B cell (primary cell): ENCODE measurements around the gene NRP1. TPM values are rescaled to one million over a fixed set of nuclear protein-coding genes. Genes with fewer than 3 reads are reported as not detected.

Source experiments
- ATAC-seq: fragments of 200-7000 bp; cut with Tn5 transposase; one replicate; pipeline ENCODE4 v1.10.0; 2021; ENCODE audit warnings: low read depth, mild to moderate bottlenecking, moderate number of reproducible peaks, moderate library complexity
- CTCF ChIA-PET: fragments of 350-600 bp; sonication (Branson Sonifier 250); formaldehyde crosslinking; loops from one replicate; lab custom pipeline; 2021; ENCODE audit warnings: antibody characterized with exemption, inconsistent platforms; lab: Charles Lee
- POLR2A ChIA-PET: fragments of 350-600 bp; sonication (Branson Sonifier 250); formaldehyde crosslinking; loops from one replicate; lab custom pipeline; 2021; ENCODE audit warnings: antibody characterized with exemption; lab: Charles Lee
- DNase-seq: peaks from one replicate; pipeline ENCODE4 v3.0.0; 2013
- H2AFZ ChIP-seq: 2 replicates; pipeline ENCODE4 v1.6.1; 2012; ENCODE audit warnings: mild to moderate bottlenecking, low read depth, low read length; ENCODE audit not compliant: insufficient read depth, poor library complexity, severe bottlenecking
- H3K27ac ChIP-seq, 2 donors: 1 replicate in 1 of 2; 2 replicates in 1 of 2; pipeline ENCODE4 v1.5.1; 2012 to 2013; ENCODE audit warnings: low read length in 2 of 2, mild to moderate bottlenecking in 2 of 2, moderate library complexity in 1 of 2
- H3K27me3 ChIP-seq, 4 experiments: fragments of 200-600 bp in 1 of 4; sonication (generic) in 1 of 4; replicated peaks in 1 of 4; 1 replicate in 2 of 4; 2 replicates in 2 of 4; pipeline versions ENCODE4 v1.6.1 to v1.7.0; 2013 to 2016; ENCODE audit warnings: low read length in 3 of 4, mild to moderate bottlenecking in 2 of 4, mixed read lengths in 1 of 4, moderate library complexity in 1 of 4; ENCODE audit not compliant: insufficient read depth in 4 of 4, control insufficient read depth in 3 of 4; ENCODE audit errors: control extremely low read depth in 1 of 4
- H3K36me3 ChIP-seq, 2 experiments: replicated peaks in 1 of 2; 1 replicate in 1 of 2; 2 replicates in 1 of 2; pipeline versions ENCODE4 v1.6.1 to v1.7.1; 2013; ENCODE audit warnings: low read length in 1 of 2; ENCODE audit not compliant: insufficient read depth in 2 of 2, control insufficient read depth in 1 of 2; ENCODE audit errors: control extremely low read depth in 1 of 2, extremely low read depth in 1 of 2
- H3K4me1 ChIP-seq, 2 donors: fragments of 200-600 bp in 1 of 2; sonication (generic) in 1 of 2; 1 replicate in 1 of 2; 2 replicates in 1 of 2; pipeline versions ENCODE4 v1.5.1 to v1.6.1; 2013 to 2017; ENCODE audit warnings: low read length in 2 of 2; ENCODE audit not compliant: control insufficient read depth in 2 of 2, insufficient read depth in 2 of 2
- H3K4me2 ChIP-seq: replicated peaks from 2 replicates; pipeline ENCODE3; 2012; ENCODE audit warnings: mild to moderate bottlenecking, low read depth, low read length; ENCODE audit not compliant: poor library complexity, severe bottlenecking
- H3K4me3 ChIP-seq, 5 experiments: fragments of 200-600 bp in 1 of 5; sonication (generic) in 1 of 5; 1 replicate in 3 of 5; 2 replicates in 2 of 5; pipeline versions ENCODE4 v1.5.1 to v1.7.0; 2011 to 2016; ENCODE audit warnings: low read length in 4 of 5, mild to moderate bottlenecking in 4 of 5, low read depth in 2 of 5, control low read depth in 1 of 5, moderate library complexity in 1 of 5; ENCODE audit not compliant: insufficient read depth in 1 of 5; ENCODE audit errors: control extremely low read depth in 1 of 5, extremely low read depth in 1 of 5
- H3K79me2 ChIP-seq: fragments of 200-600 bp; sonication (generic); one replicate; pipeline ENCODE4 v1.6.0; 2016; ENCODE audit warnings: low read length; ENCODE audit not compliant: control insufficient read depth, insufficient read depth
- H3K9ac ChIP-seq: fragments of 200-600 bp; sonication (generic); 2 replicates; pipeline ENCODE4 v1.6.1; 2017; ENCODE audit warnings: mild to moderate bottlenecking, low read length, moderate library complexity
- H3K9me3 ChIP-seq, 3 donors: one replicate each; pipeline versions ENCODE4 v1.6.1 to v1.7.1; 2013; ENCODE audit warnings: low read length in 2 of 3; ENCODE audit not compliant: control insufficient read depth in 2 of 3, insufficient read depth in 1 of 3; ENCODE audit errors: control extremely low read depth in 1 of 3
- H4K20me1 ChIP-seq: 2 replicates; pipeline ENCODE4 v1.6.0; 2012; ENCODE audit warnings: mild to moderate bottlenecking, low read length; ENCODE audit not compliant: insufficient read depth, control insufficient read depth, poor library complexity, severe bottlenecking
- H3K27ac Mint-ChIP-seq: one replicate; pipeline ENCODE4 v1.8.0; 2021; ENCODE audit warnings: mixed read lengths
- H3K27me3 Mint-ChIP-seq: one replicate; pipeline ENCODE4 v1.8.0; 2021; ENCODE audit warnings: mixed read lengths
- H3K4me1 Mint-ChIP-seq: one replicate; pipeline ENCODE4 v1.8.0; 2021; ENCODE audit warnings: mixed read lengths
- H3K4me3 Mint-ChIP-seq: one replicate; pipeline ENCODE4 v1.8.0; 2021; ENCODE audit warnings: mixed read lengths
- H3K9me3 Mint-ChIP-seq: one replicate; pipeline ENCODE4 v1.8.0; 2022; ENCODE audit warnings: mixed read lengths; ENCODE audit not compliant: insufficient read depth
- EZH2 ChIP-seq: IDR thresholded peaks from 2 replicates; pipeline ENCODE4 v1.6.1; 2012; ENCODE audit warnings: borderline replicate concordance, low read depth, mild to moderate bottlenecking, moderate library complexity, low read length; ENCODE audit not compliant: insufficient read depth, poor library complexity, severe bottlenecking
- WGBS: methylation state at CpG from one replicate; pipeline ENCODE4 v1.1.5; 2013; ENCODE audit warnings: missing lambda C conversion rate; ENCODE audit not compliant: insufficient coverage; 5-methylcytosine and 5-hydroxymethylcytosine counted together
- intact Hi-C: fragments of 100-400 bp; cut with micrococcal nuclease; formaldehyde crosslinking; loops from one replicate; pipeline ENCODE4 v1.10.0; 2022
- polyA plus RNA-seq: library from polyadenylated mRNA; depleted of rRNA; stranded (reverse); fragments of >200 nt; gene quantifications from 2 replicates; pipeline ENCODE4 v1.2.3, GENCODE V29; 2012
- total RNA-seq, 2 donors: library from RNA; stranded (reverse); fragments of 120-200 nt in 1 of 2; gene quantifications; 1 replicate in 1 of 2; 2 replicates in 1 of 2; pipeline versions ENCODE4 v1.2.3 to v1.2.4, GENCODE V29; 2013 to 2022
- TF ChIP-seq, protein P1 (sequence below): fragments of 200-600 bp; IDR thresholded peaks from one replicate; pipeline ENCODE4 v1.8.0; 2022; ENCODE audit warnings: antibody characterized with exemption, mild to moderate bottlenecking

The NRP1 gene
- total and polyA plus RNA-seq, 2 donors (not counting 1 experiment from before 2014, with no cell fraction given), result 0.34 TPM; not detected in 1

GRCh38 chr10:33278198-33278597 is 56.3 kb downstream of the NRP1 start:
- Histone ChIP-seq H3K27ac (no peak overlapping the region), H4K20me1 (no peaks in the 10 kb centered on the region), H3K9me3 (peaks cover 0 to 2% (median 0%) of the 10 kb centered on the region in 3 donors), H3K4me3 (no peak overlapping the region), H3K79me2 (no peaks in the 10 kb centered on the region), H3K4me2 (no peak overlapping the region), H3K4me1 (no peaks in the 10 kb centered on the region), H3K27me3 (peaks cover 0 to 5% (median 2%) of the 10 kb centered on the region in 4 experiments), H2AFZ (no peak overlapping the region), H3K36me3 (no peaks in the 10 kb centered on the region), H3K9ac (no peak overlapping the region)
- ATAC-seq, result no peak
- H3K9me3 Mint-ChIP-seq, result no peaks in the 10 kb centered on the region
- ChIA-PET CTCF (no interaction called here), POLR2A (no interaction called here)
- H3K4me3 Mint-ChIP-seq, result no peak overlapping the region
- no peak for DNase-seq
- intact Hi-C loops, result no loop called here
- H3K27ac Mint-ChIP-seq, result no peak overlapping the region
- WGBS, result 70% methylated on average over 1 of the region's 3 CpGs
- H3K4me1 Mint-ChIP-seq, result no peaks in the 10 kb centered on the region
- H3K27me3 Mint-ChIP-seq, result peaks cover 4% of the 10 kb centered on the region
- TF ChIP-seq EZH2, result no peak
- TF ChIP-seq, protein P1, sequence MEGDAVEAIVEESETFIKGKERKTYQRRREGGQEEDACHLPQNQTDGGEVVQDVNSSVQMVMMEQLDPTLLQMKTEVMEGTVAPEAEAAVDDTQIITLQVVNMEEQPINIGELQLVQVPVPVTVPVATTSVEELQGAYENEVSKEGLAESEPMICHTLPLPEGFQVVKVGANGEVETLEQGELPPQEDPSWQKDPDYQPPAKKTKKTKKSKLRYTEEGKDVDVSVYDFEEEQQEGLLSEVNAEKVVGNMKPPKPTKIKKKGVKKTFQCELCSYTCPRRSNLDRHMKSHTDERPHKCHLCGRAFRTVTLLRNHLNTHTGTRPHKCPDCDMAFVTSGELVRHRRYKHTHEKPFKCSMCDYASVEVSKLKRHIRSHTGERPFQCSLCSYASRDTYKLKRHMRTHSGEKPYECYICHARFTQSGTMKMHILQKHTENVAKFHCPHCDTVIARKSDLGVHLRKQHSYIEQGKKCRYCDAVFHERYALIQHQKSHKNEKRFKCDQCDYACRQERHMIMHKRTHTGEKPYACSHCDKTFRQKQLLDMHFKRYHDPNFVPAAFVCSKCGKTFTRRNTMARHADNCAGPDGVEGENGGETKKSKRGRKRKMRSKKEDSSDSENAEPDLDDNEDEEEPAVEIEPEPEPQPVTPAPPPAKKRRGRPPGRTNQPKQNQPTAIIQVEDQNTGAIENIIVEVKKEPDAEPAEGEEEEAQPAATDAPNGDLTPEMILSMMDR, result no peak

DNA sequence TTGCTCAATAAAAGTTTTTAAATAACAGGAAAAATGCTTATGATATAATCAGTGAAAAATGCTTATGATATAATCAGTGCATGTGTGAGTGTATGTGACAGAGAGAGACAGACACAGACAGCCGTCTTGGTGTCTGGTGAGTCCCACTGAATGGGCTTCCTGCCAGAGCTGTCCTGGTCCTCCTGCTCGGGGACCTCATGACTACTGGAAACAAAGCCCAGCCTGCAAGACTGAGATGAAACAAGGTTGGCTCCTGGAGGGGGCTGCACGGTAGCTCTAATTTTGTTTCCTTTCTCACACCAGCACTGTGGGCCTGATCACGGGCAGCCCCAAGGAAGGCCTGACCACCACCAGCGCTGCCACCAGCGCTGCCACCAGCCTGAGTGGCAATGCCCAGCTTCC is 57.3 kb downstream of the NRP1 start:
- Mint-ChIP-seq H3K27ac (no peak overlapping the region), H3K4me1 (no peaks in the 10 kb centered on the region), H3K27me3 (peaks cover 6% of the 10 kb centered on the region), H3K4me3 (no peak overlapping the region), H3K9me3 (no peaks in the 10 kb centered on the region)
- WGBS, result 76% methylated on average over 6 of the region's 6 CpGs
- H2AFZ ChIP-seq, result no peak overlapping the region
- H3K27ac ChIP-seq, result no peak overlapping the region
- no peak overlapping the region for H3K9ac ChIP-seq
- peaks cover 0 to 5% (median 2%) of the 10 kb centered on the region in 4 experiments for H3K27me3 ChIP-seq
- ChIA-PET POLR2A (no interaction called here), CTCF (no interaction called here)
- H3K9me3 ChIP-seq, result peaks cover 0 to 2% (median 0%) of the 10 kb centered on the region in 3 donors
- H3K79me2 ChIP-seq, result no peaks in the 10 kb centered on the region
- ATAC-seq (no peak), DNase-seq (no peak)
- no peaks in the 10 kb centered on the region for H3K36me3 ChIP-seq
- no peak overlapping the region for H3K4me3 ChIP-seq
- TF ChIP-seq, protein P1, result no peak
- no peak for TF ChIP-seq EZH2
- H4K20me1 ChIP-seq, result no peaks in the 10 kb centered on the region
- intact Hi-C loops, result no loop called here
- no peak overlapping the region for H3K4me2 ChIP-seq
- H3K4me1 ChIP-seq, result no peaks in the 10 kb centered on the region
